Loucy (cell line): Measurements from ENCODE around the gene MEST.

Experiments used
- EZH2phosphoT487 ChIP-seq: fragments of 200-600 bp; IDR thresholded peaks from 2 replicates; pipeline ENCODE4 v1.6.1; 2018; ENCODE audit warnings: antibody characterized with exemption, mild to moderate bottlenecking, moderate library complexity, borderline replicate concordance
- TF ChIP-seq, protein P1 (sequence below): fragments of 200-600 bp; sonication (generic); conservative IDR thresholded peaks from 2 replicates; pipeline ENCODE4 v1.5.1; 2014; ENCODE audit warnings: mild to moderate bottlenecking, antibody characterized with exemption, low read length

- TF ChIP-seq, protein P1, sequence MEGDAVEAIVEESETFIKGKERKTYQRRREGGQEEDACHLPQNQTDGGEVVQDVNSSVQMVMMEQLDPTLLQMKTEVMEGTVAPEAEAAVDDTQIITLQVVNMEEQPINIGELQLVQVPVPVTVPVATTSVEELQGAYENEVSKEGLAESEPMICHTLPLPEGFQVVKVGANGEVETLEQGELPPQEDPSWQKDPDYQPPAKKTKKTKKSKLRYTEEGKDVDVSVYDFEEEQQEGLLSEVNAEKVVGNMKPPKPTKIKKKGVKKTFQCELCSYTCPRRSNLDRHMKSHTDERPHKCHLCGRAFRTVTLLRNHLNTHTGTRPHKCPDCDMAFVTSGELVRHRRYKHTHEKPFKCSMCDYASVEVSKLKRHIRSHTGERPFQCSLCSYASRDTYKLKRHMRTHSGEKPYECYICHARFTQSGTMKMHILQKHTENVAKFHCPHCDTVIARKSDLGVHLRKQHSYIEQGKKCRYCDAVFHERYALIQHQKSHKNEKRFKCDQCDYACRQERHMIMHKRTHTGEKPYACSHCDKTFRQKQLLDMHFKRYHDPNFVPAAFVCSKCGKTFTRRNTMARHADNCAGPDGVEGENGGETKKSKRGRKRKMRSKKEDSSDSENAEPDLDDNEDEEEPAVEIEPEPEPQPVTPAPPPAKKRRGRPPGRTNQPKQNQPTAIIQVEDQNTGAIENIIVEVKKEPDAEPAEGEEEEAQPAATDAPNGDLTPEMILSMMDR, result no peak
- no peak for TF ChIP-seq EZH2phosphoT487
Observed at GRCh38 chr7:130478991-130479390, 12.9 kb upstream of the MEST start.
